ENCODE measurements around the gene CAPZA1.
A peak's percentile ranks its signal among the peaks of the same experiment; 100 is the strongest.

CAPZA1 gene

DNA sequence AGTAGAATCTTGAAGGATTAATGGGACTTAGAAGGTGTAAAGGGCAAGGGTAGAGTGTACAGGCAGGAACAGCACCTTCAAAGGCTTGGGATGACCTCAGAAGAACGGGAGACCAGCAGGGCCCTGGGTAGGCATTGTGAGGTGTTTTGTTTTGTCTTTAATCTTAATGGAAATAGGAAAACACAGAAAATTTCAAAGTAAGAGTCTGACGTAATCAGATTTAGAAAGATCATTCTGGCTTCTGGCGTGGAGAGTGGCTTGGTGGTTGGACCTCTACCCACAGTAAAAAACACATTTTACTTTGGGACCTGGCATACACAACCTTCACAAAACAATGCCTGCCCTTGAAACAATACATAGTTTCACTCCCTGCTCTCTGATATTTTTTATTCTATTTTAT lies 59.0 kb downstream of the CAPZA1 start:
- DNase-seq: no peak

DNA sequence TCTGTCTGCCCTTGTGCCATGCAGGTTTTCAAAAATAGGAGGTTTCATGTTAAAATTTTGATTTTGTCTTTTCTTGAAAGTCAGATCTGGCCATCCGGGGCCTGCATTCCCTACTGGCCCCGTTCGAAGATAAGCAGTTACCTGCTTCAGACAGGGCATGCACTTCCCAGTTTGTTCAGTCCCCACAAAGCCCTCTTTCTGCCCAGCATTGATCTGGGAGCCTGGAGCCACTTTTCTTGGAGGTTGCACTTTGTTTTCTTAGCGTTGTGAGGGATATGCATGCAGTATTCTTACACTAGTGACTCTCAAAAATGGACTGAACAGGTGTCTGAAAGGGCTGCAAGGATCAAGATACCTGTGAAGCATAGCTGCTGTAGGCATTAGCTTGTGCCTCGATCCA lies 66.3 kb downstream of the CAPZA1 start:
- no peak for DNase-seq

DNA sequence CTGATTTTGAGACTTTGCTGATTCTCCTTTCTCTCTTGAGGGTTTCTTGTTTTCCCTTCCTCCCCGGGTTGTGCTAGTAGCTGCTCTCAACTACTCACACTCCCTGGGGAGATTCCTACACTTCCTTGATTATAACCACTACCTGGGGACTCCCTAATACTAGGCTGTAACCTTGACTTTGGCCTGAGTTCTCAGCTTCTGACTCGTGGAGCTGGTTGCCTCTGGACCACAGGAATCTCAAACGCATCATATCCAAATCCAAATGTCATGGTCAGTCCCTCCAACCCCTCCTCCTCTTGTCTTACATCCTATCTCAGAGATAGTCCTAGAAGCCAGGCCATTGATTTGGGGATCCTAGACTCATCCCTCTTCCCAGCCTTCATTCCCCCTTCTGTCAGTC lies 66.8 kb downstream of the CAPZA1 start:
- DNase-seq: no peak

GRCh38 chr1:112686835-112687234 lies 67.2 kb downstream of the CAPZA1 start:
- peak in 1 of 2 experiments; percentile 31 for DNase-seq

DNA sequence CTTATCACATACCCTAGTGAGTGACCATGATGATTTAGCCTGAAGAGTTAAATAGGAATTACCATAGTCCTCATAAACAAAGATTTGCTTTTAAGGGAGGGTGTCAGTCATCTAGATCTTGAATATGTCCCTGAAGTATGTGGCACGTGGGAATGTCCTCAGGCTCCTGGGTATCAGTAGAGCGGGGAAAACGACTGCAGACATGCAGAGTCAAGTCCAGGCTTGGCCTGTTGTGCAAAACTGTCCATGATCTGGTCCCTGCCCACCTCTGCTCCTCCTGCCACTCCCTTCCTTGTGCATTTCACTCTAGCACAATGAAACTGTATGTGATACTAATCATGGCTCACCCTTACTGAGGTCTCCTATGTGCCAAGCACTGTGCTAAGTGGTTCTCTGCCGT lies 67.7 kb downstream of the CAPZA1 start:
- DNase-seq: no peak

- DNase-seq: no peak
Measured at GRCh38 chr1:112687785-112688496, 68.3 kb downstream of the CAPZA1 start.

DNA sequence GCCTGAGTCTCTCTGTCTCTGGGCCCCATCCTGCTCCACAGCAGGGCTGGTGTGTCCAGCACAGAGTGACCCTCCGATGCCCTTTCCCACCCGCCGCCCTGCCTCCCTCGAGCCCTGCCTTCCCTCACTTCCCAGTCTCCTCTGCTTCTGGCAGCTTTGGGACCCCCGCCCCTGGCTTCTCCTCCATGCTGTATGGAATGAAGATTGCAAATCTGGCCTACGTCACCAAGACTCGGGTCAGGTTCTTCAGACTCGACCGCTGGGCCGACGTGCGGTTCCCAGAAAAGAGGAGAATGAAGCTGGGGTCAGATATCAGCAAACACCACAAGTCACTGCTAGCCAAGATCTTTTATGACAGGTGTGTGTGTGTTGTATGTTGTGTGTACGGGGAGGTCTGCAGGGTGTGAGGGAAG lies 69.2 kb downstream of the CAPZA1 start:
- DNase-seq: no peak

DNA sequence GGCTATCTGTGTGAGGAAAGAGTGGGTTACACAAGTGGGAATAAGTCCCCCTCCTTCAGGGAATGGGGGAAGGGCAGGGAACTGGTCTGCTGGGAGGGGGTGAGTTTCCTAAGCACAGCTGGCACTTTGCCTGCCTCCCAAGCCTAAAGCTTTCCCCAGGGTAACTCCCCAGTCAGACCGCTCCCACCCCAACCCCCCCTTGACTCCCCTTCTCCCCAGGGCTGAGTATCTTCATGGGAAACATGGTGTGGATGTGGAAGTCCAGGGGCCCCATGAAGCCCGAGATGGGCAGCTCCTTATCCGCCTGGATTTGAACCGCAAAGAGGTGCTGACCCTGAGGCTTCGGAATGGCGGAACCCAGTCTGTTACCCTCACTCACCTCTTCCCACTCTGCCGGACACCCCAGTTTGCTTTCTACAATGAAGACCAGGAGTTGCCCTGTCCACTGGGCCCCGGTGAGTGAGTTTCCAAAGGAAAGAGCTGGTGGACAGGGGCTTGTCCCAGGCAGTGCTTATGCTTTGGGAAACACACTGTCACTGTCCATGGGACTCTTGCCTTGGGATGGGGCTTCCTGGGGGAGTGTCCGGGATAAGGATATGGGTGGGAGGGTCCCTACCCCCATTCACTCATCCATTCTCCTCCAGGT lies 69.7 kb downstream of the CAPZA1 start:
- DNase-seq: no peak

GRCh38 chr1:112689842-112690237 lies 70.2 kb downstream of the CAPZA1 start:
- DNase-seq: no peak

- no peak for DNase-seq
Measured at GRCh38 chr1:112692681-112693080, 73.0 kb downstream of the CAPZA1 start.

- DNase-seq: no peak
Measured at GRCh38 chr1:112693821-112694220, 74.2 kb downstream of the CAPZA1 start.

DNA sequence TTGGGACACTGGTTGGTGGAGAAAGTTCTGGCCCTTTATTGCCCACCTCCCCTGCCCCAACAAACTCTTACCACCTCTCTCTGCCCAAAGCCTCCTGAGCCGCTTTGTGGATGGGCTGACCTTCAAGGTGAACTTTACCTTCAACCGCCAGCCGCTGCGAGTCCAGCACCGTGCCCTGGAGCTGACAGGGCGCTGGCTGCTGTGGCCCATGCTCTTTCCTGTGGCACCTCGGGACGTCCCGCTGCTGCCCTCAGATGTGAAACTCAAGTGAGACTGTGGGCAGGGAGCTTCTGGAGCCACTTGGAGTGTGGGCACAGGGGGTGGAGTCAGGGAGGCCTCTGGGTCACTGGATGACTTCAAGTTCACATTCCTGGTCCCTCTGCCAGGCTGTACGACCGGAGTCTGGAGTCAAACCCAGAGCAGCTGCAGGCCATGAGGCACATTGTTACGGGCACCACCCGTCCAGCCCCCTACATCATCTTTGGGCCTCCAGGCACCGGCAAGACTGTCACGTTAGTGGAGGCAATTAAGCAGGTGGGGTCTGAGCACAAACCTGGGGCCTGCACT lies 74.8 kb downstream of the CAPZA1 start:
- no peak for DNase-seq

DNA sequence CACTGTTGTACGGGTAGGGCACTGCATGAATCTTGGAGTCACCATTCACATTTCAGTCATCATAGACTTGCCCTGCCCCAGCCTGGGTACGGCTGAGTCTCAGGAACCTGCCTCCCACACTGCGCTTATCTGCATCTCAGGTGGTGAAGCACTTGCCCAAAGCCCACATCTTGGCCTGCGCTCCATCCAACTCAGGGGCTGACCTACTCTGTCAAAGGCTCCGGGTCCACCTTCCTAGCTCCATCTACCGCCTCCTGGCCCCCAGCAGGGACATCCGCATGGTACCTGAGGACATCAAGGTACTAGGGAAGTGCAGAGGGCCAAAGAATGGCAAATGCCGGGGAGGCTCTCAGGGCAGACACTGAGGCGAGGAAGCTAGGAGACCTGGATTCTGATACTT lies 75.6 kb downstream of the CAPZA1 start:
- no peak for DNase-seq

DNA sequence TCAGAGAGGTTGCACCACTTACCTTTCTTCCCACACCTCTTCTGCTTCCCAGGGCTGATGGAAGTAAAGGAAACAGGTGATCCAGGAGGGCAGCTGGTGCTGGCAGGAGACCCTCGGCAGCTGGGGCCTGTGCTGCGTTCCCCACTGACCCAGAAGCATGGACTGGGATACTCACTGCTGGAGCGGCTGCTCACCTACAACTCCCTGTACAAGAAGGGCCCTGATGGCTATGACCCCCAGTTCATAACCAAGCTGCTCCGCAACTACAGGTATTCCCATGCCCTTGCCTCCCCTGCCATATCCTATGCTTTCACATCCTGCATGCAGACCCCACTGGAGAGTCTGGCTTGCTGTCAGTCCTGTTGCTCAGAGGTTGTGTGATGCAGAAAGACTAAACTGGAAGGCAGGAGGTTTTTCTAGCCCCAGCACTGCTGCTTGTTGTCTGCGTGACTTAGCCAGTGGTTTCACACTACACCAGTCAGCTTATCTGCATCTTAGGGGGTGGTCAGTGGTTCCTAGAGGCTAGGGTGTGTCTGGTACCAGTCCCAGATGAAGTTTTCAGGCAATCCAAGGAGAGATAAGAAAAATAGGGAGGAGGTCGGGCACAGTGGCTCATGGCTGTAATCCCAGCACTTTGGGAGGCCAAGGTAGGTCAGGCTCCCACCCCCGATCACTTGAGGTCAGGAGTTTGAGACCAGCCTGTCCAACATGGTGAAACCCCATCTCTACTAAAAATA lies 77.1 kb downstream of the CAPZA1 start:
- no peak for DNase-seq

GRCh38 chr1:112697781-112698201 lies 78.2 kb downstream of the CAPZA1 start:
- DNase-seq: no peak

DNA sequence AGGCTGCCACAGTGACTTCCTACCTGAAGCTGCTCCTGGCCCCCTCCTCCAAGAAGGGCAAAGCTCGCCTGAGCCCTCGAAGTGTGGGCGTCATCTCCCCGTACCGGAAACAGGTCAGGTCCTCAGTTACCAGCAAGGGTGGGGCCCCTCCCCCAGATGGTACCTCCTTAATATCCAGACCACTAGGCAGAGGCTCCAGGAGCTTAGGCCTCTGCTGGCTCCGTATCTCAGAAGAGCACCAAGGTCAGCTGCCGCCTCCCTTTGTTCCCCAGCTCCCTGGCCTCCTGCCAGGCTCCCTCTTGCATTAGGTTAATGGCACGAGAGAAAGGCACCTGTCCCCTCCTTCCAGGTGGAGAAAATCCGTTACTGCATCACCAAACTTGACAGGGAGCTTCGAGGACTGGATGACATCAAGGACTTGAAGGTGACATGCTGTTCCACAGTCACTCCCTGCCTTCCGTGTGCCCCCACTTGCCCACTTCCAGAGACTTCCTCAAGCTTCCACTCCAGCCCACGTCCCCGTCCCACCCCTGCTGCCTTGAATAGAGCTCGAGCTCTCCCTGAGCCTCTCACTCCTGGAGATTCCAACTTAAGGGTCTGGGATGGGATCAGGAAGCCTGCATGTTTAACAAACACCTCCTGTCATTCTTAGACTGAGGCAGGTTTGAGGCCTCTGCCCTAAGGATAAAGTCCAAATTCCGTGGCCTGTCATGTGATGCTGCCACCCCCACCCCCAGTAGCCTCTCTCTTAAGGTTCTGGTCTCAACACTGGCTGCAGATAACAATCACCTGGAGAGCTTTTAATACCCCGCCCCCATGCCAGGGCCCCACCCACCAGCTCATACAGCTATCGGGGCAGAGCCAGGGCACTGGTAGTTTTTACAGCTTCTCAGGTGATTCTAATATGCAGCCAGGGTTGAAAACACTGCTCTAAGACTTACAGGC lies 79.0 kb downstream of the CAPZA1 start:
- peak; percentile 30 to 54 for DNase-seq

DNA sequence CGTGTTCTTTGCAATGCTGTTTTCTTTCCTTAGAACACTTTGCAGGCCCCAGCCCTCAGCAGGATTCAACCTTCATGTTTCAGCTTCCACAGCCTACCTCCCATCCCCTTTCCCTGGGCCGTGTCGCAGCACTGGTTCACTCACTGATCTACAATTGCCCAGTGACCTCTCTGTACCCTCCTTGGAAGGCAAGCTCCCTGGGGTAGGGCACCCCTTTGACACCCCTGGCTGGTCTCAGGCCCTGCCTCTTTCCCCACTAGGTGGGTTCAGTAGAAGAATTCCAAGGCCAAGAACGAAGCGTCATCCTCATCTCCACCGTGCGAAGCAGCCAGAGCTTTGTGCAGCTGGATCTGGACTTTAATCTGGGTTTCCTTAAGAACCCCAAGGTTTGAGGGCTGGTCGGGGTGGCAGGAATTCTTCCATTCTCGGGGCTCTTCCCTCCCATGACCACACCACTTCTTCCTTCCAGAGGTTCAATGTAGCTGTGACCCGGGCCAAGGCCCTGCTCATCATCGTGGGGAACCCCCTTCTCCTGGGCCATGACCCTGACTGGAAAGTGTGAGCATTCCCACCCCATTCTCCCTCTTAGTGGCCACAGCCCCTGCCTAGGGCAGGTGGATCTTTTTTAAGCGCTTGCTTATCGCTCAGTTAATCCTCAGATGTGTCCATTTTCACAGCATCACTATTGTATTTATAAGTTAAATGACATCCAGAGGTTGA lies 80.0 kb downstream of the CAPZA1 start:
- DNase-seq: no peak

DNA sequence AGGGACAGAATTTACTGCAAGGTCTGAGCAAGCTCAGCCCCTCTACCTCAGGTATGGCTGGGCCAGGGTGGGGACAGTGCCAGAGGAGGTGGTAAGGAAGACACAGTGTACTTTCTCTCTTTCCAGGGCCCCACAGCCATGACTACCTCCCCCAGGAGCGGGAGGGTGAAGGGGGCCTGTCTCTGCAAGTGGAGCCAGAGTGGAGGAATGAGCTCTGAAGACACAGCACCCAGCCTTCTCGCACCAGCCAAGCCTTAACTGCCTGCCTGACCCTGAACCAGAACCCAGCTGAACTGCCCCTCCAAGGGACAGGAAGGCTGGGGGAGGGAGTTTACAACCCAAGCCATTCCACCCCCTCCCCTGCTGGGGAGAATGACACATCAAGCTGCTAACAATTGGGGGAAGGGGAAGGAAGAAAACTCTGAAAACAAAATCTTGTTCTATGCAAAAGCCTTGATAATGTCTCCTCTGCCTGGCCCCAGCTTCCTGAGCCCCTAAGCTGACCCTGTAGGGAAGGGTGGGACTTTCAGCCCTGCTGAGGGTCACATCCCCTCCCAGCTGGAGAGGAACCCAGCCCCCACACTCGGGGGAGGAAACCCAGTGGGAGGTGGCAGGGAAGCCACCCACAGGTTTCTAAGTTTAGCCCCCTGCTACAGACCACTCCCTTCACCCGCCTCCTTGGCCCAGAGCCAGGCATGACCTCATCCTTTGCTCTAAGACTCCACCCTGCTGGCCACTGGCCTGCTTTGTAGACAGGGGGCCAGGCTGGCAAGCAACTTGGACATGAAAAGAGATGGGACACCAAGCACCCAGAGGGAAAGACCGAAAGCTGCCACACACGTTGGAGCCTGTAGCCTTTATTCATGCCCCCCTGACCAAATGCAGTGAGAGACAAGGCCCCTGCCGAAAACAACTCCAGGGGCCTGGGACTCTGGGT lies 80.9 kb downstream of the CAPZA1 start:
- peak in 1 of 2 experiments; percentile 40 for DNase-seq

- no peak for DNase-seq
Measured at GRCh38 chr1:112701227-112702066, 81.8 kb downstream of the CAPZA1 start.

DNA sequence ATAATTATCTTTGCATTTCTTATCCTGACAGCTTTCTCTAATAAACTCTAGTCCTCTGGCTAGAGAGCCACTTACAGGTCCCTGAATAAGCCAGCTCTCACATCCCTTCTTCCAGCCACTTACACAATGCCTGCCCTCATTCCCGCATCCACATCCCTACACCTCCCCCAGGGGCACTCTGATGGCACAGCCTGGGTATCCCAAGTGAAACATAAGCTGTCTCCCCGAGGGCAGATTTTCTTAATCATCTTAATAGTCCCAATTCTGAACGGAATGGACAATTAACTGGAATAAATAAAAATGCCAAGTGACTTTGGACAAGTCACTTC lies 82.4 kb downstream of the CAPZA1 start:
- DNase-seq: no peak

Data from NCI-H526 (cell line).